ENCODE data around the gene ERMP1.
A peak's percentile ranks its signal among the peaks of the same experiment; 100 is the strongest.
"Not testable (repeated sequence)": the region's sequence is repeated elsewhere in the genome, so short reads cannot be mapped to it uniquely, and the experiment has no call there.

The ERMP1 gene

GRCh38 chr9:5832538-5833529 lies at the start of gene ERMP1:
Gene ERMP1 (minus strand): TSS chr9:5833117. CDS start chr9:5833027, 90 bp downstream.
- no peaks in the 10 kb centered on the region; the same call in 1 of the 2 replicates for H4K20me1 ChIP-seq (ENCODE audit: insufficient read depth, low read length)
- peak within 1 kb of the TSS; percentile 70 for H2AFZ ChIP-seq (ENCODE audit: low read depth, low read length)
- H3K9me3 ChIP-seq (ENCODE audit: insufficient read depth, low read length) = no peaks in the 10 kb centered on the region

GRCh38 chr9:5882244-5883012 lies 49.5 kb upstream of the ERMP1 start:
- not testable (repeated sequence) for H2AFZ ChIP-seq (ENCODE audit: low read depth, low read length); H3K4me3 ChIP-seq (ENCODE audit: low read length)

More at GRCh38 chr9:5832538-5833529, at the start of gene ERMP1:
- peak within 1 kb of the TSS; percentile 73 for H3K9ac ChIP-seq (ENCODE audit: low read length)
- TF ChIP-seq EZH2phosphoT487 (IDR thresholded peaks at IDR 0.05; ENCODE audit: low read depth) (no peak), CTCF (IDR thresholded peaks at IDR 0.05; ENCODE audit: low read depth, low read length) (peak; percentile 66)
- H3K4me3 ChIP-seq (ENCODE audit: low read length) = peak within 1 kb of the TSS; percentile 94
- H3K4me1 ChIP-seq (ENCODE audit: low read length) = peaks cover 28% of the 10 kb centered on the region
- peak within 1 kb of the TSS; percentile 25 for H3K27ac ChIP-seq (ENCODE audit: low read length)
- H3K27me3 ChIP-seq (ENCODE audit: low read depth, low read length) = no peaks in the 10 kb centered on the region
- H3K4me2 ChIP-seq (ENCODE audit: low read length) = peak within 1 kb of the TSS; percentile 76
- H3K36me3 ChIP-seq (replicated peaks; ENCODE audit: low read depth, low read length) = no peaks in the 10 kb centered on the region
- peaks cover 15% of the 10 kb centered on the region for H3K79me2 ChIP-seq (ENCODE audit: low read length)

GRCh38 chr9:5879419-5880181 lies 46.7 kb upstream of the ERMP1 start:
- TF ChIP-seq EZH2phosphoT487 (IDR thresholded peaks at IDR 0.05; ENCODE audit: low read depth) = no peak
- TF ChIP-seq CTCF (IDR thresholded peaks at IDR 0.05; ENCODE audit: low read depth, low read length) = no peak
- no peaks in the 10 kb centered on the region for H3K36me3 ChIP-seq (replicated peaks; ENCODE audit: low read depth, low read length)
- no peak overlapping the region for H3K4me2 ChIP-seq (ENCODE audit: low read length)
- no peaks in the 10 kb centered on the region for H3K79me2 ChIP-seq (ENCODE audit: low read length)
- H2AFZ ChIP-seq (ENCODE audit: low read depth, low read length) = no peak overlapping the region
- H3K9ac ChIP-seq (ENCODE audit: low read length) = no peak overlapping the region
- no peak overlapping the region for H3K27ac ChIP-seq (ENCODE audit: low read length)
- no peaks in the 10 kb centered on the region for H3K27me3 ChIP-seq (ENCODE audit: low read depth, low read length)
- H3K9me3 ChIP-seq (ENCODE audit: insufficient read depth, low read length) = no peaks in the 10 kb centered on the region
- H3K4me3 ChIP-seq (ENCODE audit: low read length) = no peak overlapping the region
- peaks cover 8% of the 10 kb centered on the region for H3K4me1 ChIP-seq (ENCODE audit: low read length)
- no peaks in the 10 kb centered on the region for H4K20me1 ChIP-seq (ENCODE audit: insufficient read depth, low read length)

More at GRCh38 chr9:5882244-5883012, 49.5 kb upstream of the ERMP1 start:
- not testable (repeated sequence) for H4K20me1 ChIP-seq (ENCODE audit: insufficient read depth, low read length); H3K79me2 ChIP-seq (ENCODE audit: low read length); H3K4me1 ChIP-seq (ENCODE audit: low read length); H3K27me3 ChIP-seq (ENCODE audit: low read depth, low read length); H3K27ac ChIP-seq (ENCODE audit: low read length); H3K36me3 ChIP-seq (replicated peaks; ENCODE audit: low read depth, low read length); H3K9ac ChIP-seq (ENCODE audit: low read length); H3K9me3 ChIP-seq (ENCODE audit: insufficient read depth, low read length); H3K4me2 ChIP-seq (ENCODE audit: low read length)

GRCh38 chr9:5876711-5877110 lies 43.8 kb upstream of the ERMP1 start:
- no peaks in the 10 kb centered on the region for H4K20me1 ChIP-seq (ENCODE audit: insufficient read depth, low read length)
- H3K27me3 ChIP-seq (ENCODE audit: low read depth, low read length) = no peaks in the 10 kb centered on the region
- no peaks in the 10 kb centered on the region for H3K79me2 ChIP-seq (ENCODE audit: low read length)
- no peak for TF ChIP-seq EZH2phosphoT487 (IDR thresholded peaks at IDR 0.05; ENCODE audit: low read depth)
- no peak for TF ChIP-seq CTCF (IDR thresholded peaks at IDR 0.05; ENCODE audit: low read depth, low read length)
- no peak overlapping the region for H3K9ac ChIP-seq (ENCODE audit: low read length)
- H3K4me2 ChIP-seq (ENCODE audit: low read length) = no peak overlapping the region
- peaks cover 8% of the 10 kb centered on the region for H3K4me1 ChIP-seq (ENCODE audit: low read length)
- H3K9me3 ChIP-seq (ENCODE audit: insufficient read depth, low read length) = no peaks in the 10 kb centered on the region
- no peak overlapping the region for H3K4me3 ChIP-seq (ENCODE audit: low read length)
- H3K27ac ChIP-seq (ENCODE audit: low read length) = no peak overlapping the region
- H3K36me3 ChIP-seq (replicated peaks; ENCODE audit: low read depth, low read length) = no peaks in the 10 kb centered on the region
- H2AFZ ChIP-seq (ENCODE audit: low read depth, low read length) = no peak overlapping the region

Data from OCI-LY3 (cell line).